Activated CD4-positive, alpha-beta T cell treated with anti-CD3 and anti-CD28 coated beads, Interleukin-2, amount 50 U/mL, for 16 hours (primary cell): ENCODE measurements around the gene ZFYVE28.

Source experiments
- DNase-seq: peaks from one replicate; pipeline ENCODE4 v3.0.0-alpha.2; 2020

The ZFYVE28 gene

GRCh38 chr4:2256156-2256731 lies 162.2 kb downstream of the ZFYVE28 start:
- DNase-seq, result no peak

DNA sequence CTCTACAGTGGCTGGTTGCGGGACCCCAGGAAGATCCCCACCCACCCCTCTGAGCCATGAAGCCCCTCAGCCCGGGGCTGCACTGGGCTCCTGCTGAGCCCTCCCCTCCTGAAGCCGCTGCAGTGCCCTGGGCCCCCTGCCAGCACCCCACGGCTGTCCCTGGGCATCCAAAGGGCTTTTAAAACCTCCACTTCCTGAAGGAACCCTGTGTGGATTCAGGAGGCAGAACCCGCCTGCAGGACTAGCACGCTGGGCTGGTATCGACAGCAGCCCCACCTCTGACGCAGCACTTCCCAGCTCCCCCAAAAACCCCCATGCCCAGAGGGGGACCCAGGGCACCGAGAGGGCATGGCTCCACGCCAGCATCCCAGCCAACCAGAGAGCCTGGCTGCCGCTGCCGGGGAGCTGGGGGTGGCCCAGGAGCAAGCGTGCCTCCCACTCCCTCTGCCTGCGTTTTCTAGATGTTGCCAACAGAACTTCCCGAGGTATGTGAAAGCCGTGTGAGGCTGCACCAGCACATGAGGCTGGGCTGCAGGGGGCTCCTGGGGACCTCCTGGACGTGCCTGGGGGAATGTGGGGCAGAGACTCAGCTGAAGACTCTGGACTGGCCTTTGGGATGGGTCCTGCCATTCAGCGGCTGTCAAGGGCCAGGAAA lies 162.8 kb downstream of the ZFYVE28 start:
- no peak for DNase-seq

GRCh38 chr4:2254665-2255500 lies 163.6 kb downstream of the ZFYVE28 start:
- no peak for DNase-seq

DNA sequence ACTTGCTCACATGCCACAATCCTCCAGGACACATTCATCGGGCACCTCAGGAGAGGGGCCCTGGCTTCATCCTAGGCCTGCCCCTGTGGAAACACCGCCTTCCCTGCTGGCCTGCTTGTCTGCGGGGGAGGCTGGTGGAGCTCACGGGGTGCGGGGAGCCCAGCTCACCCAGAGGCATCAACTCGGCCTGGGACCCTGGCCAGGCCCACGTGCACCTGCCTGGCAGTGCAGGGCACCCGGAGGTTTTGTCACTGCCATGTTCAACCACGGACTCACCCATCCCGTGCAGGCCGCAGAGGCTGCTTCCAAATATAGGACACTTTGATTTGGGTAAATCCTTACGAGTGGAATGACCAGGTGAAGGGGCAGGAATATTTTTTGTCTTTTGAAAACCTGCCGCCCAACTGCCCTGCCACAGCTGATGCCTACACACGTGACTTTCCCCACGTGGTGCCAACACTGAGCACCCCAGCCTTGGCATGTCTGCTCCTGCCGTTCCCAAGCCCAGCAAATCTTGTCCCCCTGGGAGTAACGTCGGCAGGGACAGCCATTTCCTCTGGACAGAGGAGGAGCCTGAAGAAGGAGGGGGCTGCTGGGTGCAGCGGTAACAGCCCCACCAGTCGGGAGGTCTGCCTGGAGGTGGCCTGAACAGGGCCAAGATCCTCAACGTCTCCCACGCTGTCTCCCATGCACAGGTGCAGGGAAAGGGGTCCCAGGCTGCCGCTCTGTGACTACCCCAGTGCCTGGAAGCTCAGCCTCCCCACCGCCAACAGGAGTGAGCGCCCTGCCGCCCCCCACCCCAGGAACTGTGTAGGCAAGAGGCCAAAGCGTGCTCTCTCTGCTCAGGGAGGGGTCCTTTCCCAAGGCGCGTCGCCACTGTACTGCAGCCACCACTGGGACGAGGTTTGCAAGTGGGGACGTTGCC lies 165.0 kb downstream of the ZFYVE28 start:
- DNase-seq, result no peak

DNA sequence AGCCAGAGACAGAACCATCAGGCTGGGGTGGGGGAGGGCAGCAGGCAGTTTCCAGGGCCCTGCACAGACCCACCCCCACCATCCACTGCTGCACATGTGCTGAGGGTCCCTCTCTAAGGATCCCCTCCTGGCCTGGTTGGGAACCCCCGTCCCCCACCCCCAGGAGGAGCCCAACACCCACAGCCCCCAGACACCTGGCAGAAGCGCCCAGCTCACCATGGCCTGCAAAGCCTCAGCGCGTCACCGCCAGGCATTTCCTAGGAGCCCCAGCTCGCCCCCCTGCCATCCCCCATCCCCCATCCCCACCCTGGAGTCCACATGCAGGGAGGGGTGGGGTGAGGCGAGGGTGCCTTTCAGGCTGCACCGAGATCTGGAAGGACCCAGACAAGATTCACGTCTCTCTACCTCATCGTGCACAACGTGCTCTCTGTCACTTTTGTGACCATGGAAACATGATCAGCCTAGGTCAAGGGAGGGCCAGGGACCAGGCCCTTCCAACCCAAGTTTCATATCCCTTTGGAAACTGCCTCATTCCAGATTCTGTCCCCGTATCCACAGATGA lies 165.8 kb downstream of the ZFYVE28 start:
- DNase-seq, result no peak

- DNase-seq, result no peak
These were observed 166.5 kb downstream of the ZFYVE28 start for GRCh38 chr4:2251795-2252529.

DNA sequence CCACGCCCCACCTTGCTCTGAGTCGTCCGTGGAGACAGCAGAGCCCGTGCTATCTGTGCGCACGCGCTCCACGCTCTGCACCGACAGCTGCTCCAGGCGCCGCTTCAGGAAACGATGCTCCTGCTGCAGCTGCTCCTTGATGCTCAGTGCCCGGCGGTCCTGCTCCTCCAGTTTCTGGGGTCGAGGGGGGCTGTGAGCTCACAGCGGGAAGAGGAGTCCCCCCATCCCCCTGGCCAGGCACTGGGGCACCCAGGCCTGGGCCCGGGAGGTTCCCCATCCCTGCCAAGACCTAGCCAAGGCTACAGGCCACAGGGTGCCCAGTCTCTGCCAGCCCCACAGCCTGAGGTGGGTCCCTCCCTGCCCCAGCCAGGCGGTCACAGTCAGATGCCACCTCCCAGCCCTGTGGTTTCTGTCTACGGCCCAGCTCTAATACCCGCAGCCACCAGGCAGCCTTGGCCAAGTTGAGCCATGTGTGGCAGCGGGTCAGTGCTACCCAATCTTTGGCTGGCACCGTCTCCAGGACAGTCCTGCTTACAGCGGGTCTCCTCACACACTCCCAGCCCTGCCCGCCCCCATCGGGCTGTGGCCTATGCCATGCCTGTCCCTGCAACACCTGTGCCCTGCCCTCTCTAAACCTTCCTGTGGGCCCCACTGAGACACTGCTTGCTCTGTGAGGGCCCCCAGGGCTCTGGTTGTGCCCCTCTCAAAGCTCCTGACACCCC lies 167.2 kb downstream of the ZFYVE28 start:
- DNase-seq, result no peak

- DNase-seq, result no peak
These were observed 167.9 kb downstream of the ZFYVE28 start for GRCh38 chr4:2250357-2251072.

GRCh38 chr4:2249526-2250356 lies 168.7 kb downstream of the ZFYVE28 start:
- no peak for DNase-seq

- DNase-seq, result no peak
These were observed 169.6 kb downstream of the ZFYVE28 start for GRCh38 chr4:2248821-2249261.

GRCh38 chr4:2248044-2248780 lies 170.2 kb downstream of the ZFYVE28 start:
- DNase-seq, result no peak

DNA sequence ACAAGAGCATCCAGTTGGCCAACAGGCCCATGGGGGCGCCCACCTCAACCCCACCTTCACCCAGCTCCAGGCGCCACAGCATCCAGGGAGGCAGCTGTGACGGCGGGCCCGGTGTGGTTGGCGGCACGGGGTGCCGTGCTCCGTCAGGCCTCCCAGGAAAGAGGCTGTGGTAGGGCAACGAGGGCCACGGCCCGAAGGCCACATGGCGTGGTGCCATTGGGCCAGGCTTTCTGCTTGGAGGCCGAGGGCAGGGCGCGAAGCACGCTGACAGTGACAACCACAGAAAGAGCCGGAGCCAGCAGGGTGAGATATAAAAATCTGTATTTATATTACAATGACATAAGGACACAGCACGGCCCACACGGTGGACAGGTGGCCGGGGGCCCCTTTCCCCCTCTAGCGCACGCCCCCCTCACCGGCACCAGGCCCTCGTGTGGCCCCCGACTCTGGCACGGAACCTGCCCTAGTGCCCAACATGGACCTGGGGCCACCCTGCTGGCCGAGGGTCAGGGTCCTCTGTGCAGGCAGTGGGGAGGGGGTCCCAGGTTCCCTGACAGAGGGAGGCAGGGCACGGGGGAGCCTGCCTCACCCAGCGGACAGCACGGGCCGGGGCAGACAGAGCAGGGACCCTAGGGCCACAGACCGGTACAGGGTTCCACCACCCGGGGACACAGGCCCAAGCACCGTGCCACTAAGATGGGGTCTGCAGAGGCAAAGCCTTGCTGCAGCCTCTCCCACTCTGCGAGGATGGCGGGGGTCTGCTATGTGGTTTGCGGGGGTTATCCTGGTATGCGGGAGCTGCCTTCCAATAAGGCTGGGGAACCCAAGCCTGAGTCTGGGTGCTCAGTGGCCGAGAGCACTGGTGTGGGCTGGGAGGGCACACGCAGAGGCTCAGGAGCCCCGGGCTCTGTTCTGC lies 171.1 kb downstream of the ZFYVE28 start:
- no peak for DNase-seq

DNA sequence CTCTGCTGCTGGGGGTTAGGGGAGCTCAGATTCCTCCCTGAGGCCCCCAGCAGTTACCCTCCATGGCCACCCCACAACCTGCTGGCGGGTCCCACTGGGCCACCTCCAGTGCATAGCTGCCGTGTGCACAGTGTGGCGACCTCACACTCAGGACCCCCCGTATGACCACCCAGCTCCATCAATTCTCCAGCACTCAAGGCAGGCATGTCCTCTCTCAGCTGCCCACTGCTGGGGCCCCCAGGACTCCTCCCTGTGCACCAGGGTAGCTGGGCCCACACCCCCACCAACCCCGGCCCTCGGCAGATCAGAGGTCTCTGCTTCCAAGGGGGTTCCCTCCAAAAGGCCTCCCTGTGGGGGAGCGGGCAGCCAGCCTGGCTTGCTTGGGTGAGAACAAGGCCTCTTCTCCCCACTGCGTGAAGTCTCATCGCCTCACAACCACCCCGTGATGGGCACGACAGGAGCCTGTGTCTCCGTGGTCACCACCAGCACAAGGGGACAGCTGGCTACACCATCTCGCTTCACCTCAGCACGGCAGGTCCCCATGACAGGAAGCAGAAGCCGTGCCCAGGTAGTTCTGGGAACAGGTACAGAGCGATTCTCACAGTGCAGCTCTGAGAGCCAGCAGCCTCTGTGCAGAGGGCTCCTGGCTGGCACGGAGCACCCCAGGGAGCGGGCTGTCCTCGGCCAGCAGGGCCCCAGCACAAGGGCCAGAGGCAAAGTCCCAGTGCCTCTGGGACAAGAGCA lies 171.9 kb downstream of the ZFYVE28 start:
- no peak for DNase-seq

- no peak for DNase-seq
These were observed 172.6 kb downstream of the ZFYVE28 start for GRCh38 chr4:2245787-2246275.

DNA sequence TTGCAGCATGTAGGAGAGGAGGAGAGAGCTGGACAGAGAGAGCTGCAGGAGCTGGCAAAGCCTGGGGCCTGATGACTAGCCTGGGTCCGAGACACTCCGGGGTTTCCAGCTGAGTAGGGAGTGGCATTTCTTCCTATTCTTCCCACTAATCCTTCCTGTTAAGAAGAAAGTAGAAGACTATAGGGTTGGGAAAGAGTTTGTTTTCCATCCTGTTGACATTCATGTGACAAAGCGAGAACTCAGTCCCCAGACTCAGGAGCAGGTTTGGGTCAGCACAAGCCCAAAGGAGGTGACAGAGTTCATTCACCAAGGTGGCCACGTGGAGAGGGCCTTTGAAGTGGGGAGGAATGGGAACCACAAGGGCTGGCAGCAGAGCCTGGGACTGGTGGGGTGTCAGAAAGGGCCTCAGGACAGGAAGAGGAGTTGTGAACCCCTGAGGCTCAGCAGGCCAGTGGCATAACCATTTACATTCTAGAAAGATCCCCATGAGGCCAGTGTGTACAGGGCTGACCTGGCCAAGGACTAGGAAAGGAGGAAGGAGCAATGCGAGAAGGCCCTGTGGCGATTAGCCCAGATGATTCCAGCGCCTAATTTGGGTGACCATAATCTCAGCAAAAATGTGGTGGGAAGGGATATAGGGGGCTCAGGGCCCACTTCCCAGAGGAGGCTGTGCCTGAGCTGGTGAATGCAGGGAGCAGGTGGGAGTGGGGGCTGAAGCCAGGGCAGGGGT lies 173.2 kb downstream of the ZFYVE28 start:
- no peak for DNase-seq
